Caco-2 (cell line): Measurements from ENCODE around the gene ARHGEF16. TPM values are rescaled to one million over a fixed set of nuclear protein-coding genes. Genes with fewer than 3 reads are reported as not detected.

ENCODE experiments used
- BruUV-seq: library from RNA; stranded (reverse); fragments of 400-500 nt; replicated peaks from 2 replicates; lab custom pipeline; 2021; lab: Mats Ljungman, UMichigan
- CTCF ChIA-PET: fragments of 300-600 bp; sonication (Branson Sonifier 250); formaldehyde crosslinking; loops from one replicate; lab custom pipeline; 2022; ENCODE audit warnings: antibody characterized with exemption; lab: Charles Lee
- POLR2A ChIA-PET: fragments of 300-600 bp; sonication (Branson Sonifier 250); formaldehyde crosslinking; loops from one replicate; lab custom pipeline; 2022; ENCODE audit warnings: antibody characterized with exemption; lab: Charles Lee
- DNase-seq, 2 experiments: peaks; one replicate each; pipeline versions ENCODE4 v3.0.0 to v3.0.0-alpha.2; 2020 to 2022
- H3K27me3 ChIP-seq: replicated peaks from 2 replicates; pipeline ENCODE4 v1.6.0; 2011; ENCODE audit warnings: low read length; ENCODE audit not compliant: control insufficient read depth, insufficient read depth
- H3K36me3 ChIP-seq: 2 replicates; pipeline ENCODE4 v1.5.1; 2011; ENCODE audit warnings: low read length; ENCODE audit not compliant: control insufficient read depth, insufficient read depth
- H3K4me1 ChIP-seq: fragments of 250-450 bp; sonication (Bioruptor Pico); 2 replicates; pipeline ENCODE4 v1.5.1; 2020; ENCODE audit warnings: mild to moderate bottlenecking
- H3K4me3 ChIP-seq: 2 replicates; pipeline ENCODE4 v1.5.1; 2011; ENCODE audit warnings: low read depth, mild to moderate bottlenecking, control low read depth, low read length
- H3K9me3 ChIP-seq: fragments of 250-450 bp; sonication (Bioruptor Pico); 2 replicates; pipeline ENCODE4 v1.5.1; 2020; ENCODE audit warnings: mild to moderate bottlenecking, moderate library complexity
- H3K27ac Mint-ChIP-seq: one replicate; pipeline ENCODE4 v1.8.0; 2022; ENCODE audit warnings: mixed read lengths; ENCODE audit not compliant: unreplicated experiment
- H3K27me3 Mint-ChIP-seq: one replicate; pipeline ENCODE4 v1.8.0; 2022; ENCODE audit warnings: mixed read lengths; ENCODE audit not compliant: insufficient read depth, unreplicated experiment
- H3K36me3 Mint-ChIP-seq: one replicate; pipeline ENCODE4 v1.8.0; 2022; ENCODE audit warnings: mild to moderate bottlenecking, mixed read lengths; ENCODE audit not compliant: insufficient read depth, unreplicated experiment
- H3K4me1 Mint-ChIP-seq: one replicate; pipeline ENCODE4 v1.8.0; 2022; ENCODE audit warnings: low read depth, mixed read lengths; ENCODE audit not compliant: unreplicated experiment
- H3K4me3 Mint-ChIP-seq: one replicate; pipeline ENCODE4 v1.8.0; 2022; ENCODE audit warnings: mild to moderate bottlenecking, moderate library complexity, mixed read lengths; ENCODE audit not compliant: unreplicated experiment
- H3K9me3 Mint-ChIP-seq: one replicate; pipeline ENCODE4 v1.8.0; 2022; ENCODE audit warnings: mixed read lengths; ENCODE audit not compliant: unreplicated experiment
- CTCF ChIP-seq, 2 experiments: fragments of 200-600 bp in 1 of 2; IDR thresholded peaks; 1 replicate in 1 of 2; 2 replicates in 1 of 2; pipeline versions ENCODE4 v1.5.1 to v1.8.0; 2011 to 2022; ENCODE audit warnings: antibody characterized with exemption in 1 of 2, control low read depth in 1 of 2, inconsistent platforms in 1 of 2, low read depth in 1 of 2, low read length in 1 of 2, mild to moderate bottlenecking in 1 of 2, moderate library complexity in 1 of 2; ENCODE audit not compliant: insufficient read depth in 1 of 2, severe bottlenecking in 1 of 2, unreplicated experiment in 1 of 2
- intact Hi-C: fragments of 100-400 bp; cut with micrococcal nuclease; formaldehyde crosslinking; loops from one replicate; pipeline ENCODE4 v1.10.0; 2022; ENCODE audit not compliant: unreplicated experiment
- total RNA-seq: library from RNA; stranded (reverse); gene quantifications from 2 replicates; pipeline ENCODE4 v1.2.3, GENCODE V29; 2022

The ARHGEF16 gene
- total RNA-seq, 1 experiment from 2014 or later, result 40.6 TPM

GRCh38 chr1:3483380-3483779 lies 28.9 kb downstream of the ARHGEF16 start:
- H3K9me3 Mint-ChIP-seq, result peaks cover 1% of the 10 kb centered on the region
- Histone ChIP-seq H3K4me3 (no peak overlapping the region), H3K4me1 (0 out of 2 replicates have a peak, but pooled peaks cover 3% of the 10 kb centered on the region), H3K27me3 (no peaks in the 10 kb centered on the region), H3K36me3 (no peaks in the 10 kb centered on the region), H3K9me3 (no peaks in the 10 kb centered on the region)
- intact Hi-C loops, result no loop called here
- no peak overlapping the region for H3K27ac Mint-ChIP-seq
- no TSS peak for BruUV-seq
- H3K4me3 Mint-ChIP-seq, result no peak overlapping the region
- no peak for DNase-seq
- POLR2A ChIA-PET, result no interaction called here
- no peaks in the 10 kb centered on the region for H3K27me3 Mint-ChIP-seq
- no peaks in the 10 kb centered on the region for H3K4me1 Mint-ChIP-seq
- CTCF ChIA-PET, result interaction anchor here (2.3 kb wide), 1 partner anchor 30 kb away, joined by 11 read pairs; no protein-coding TSS in a partner anchor
- H3K36me3 Mint-ChIP-seq, result peaks cover 11% of the 10 kb centered on the region
- no peak for TF ChIP-seq CTCF (IDR thresholded peaks at IDR 0.05; ENCODE audit: insufficient read depth in 1 of 2, low read depth in 1 of 2, low read length in 1 of 2, severe bottlenecking in 1 of 2, unreplicated experiment in 1 of 2)

- no peaks in the 10 kb centered on the region for H3K4me1 Mint-ChIP-seq
- no TSS peak for BruUV-seq
- Histone ChIP-seq H3K4me1 (0 out of 2 replicates have a peak, but pooled peaks cover 3% of the 10 kb centered on the region), H3K27me3 (no peaks in the 10 kb centered on the region), H3K36me3 (no peaks in the 10 kb centered on the region), H3K4me3 (no peak overlapping the region), H3K9me3 (no peaks in the 10 kb centered on the region)
- DNase-seq, result peak; percentile 69 to 71
- H3K27ac Mint-ChIP-seq, result no peak overlapping the region
- H3K27me3 Mint-ChIP-seq, result no peaks in the 10 kb centered on the region
- H3K36me3 Mint-ChIP-seq, result peaks cover 11% of the 10 kb centered on the region
- intact Hi-C loops, result loop anchor here (2.0 kb wide), 1 partner anchor 31 kb away; no protein-coding TSS in a partner anchor
- ChIA-PET CTCF (interaction anchor here (2.1 kb wide), 1 partner anchor 31 kb away, joined by 10 read pairs; no protein-coding TSS in a partner anchor), POLR2A (no interaction called here)
- peaks cover 7% of the 10 kb centered on the region for H3K9me3 Mint-ChIP-seq
- peak; percentile 60 to 70 for TF ChIP-seq CTCF (IDR thresholded peaks at IDR 0.05; ENCODE audit: insufficient read depth in 1 of 2, low read depth in 1 of 2, low read length in 1 of 2, severe bottlenecking in 1 of 2, unreplicated experiment in 1 of 2)
- no peak overlapping the region for H3K4me3 Mint-ChIP-seq
Observed at GRCh38 chr1:3483801-3484444, 29.5 kb downstream of the ARHGEF16 start.

- H3K4me1 Mint-ChIP-seq, result no peaks in the 10 kb centered on the region
- peaks cover 11% of the 10 kb centered on the region for H3K9me3 Mint-ChIP-seq
- H3K27ac Mint-ChIP-seq, result no peak overlapping the region
- DNase-seq, result no peak
- no peak overlapping the region for H3K4me3 Mint-ChIP-seq
- BruUV-seq, result no TSS peak
- Histone ChIP-seq H3K4me1 (0 out of 2 replicates have a peak, but pooled peaks cover 3% of the 10 kb centered on the region), H3K27me3 (no peaks in the 10 kb centered on the region), H3K4me3 (no peak overlapping the region), H3K36me3 (no peaks in the 10 kb centered on the region), H3K9me3 (no peaks in the 10 kb centered on the region)
- CTCF ChIA-PET, result interaction anchor here (2.1 kb wide), 1 partner anchor 32 kb away, joined by 10 read pairs; no protein-coding TSS in a partner anchor
- H3K36me3 Mint-ChIP-seq, result peaks cover 11% of the 10 kb centered on the region
- no peaks in the 10 kb centered on the region for H3K27me3 Mint-ChIP-seq
- intact Hi-C loops, result loop anchor here (2.0 kb wide), 1 partner anchor 32 kb away; no protein-coding TSS in a partner anchor
- TF ChIP-seq CTCF (IDR thresholded peaks at IDR 0.05; ENCODE audit: insufficient read depth in 1 of 2, low read depth in 1 of 2, low read length in 1 of 2, severe bottlenecking in 1 of 2, unreplicated experiment in 1 of 2), result no peak
- POLR2A ChIA-PET, result no interaction called here
Observed at GRCh38 chr1:3485016-3485415, 30.6 kb downstream of the ARHGEF16 start.
